Measurements from ENCODE around the gene TMCO6.
"Not testable (repeated sequence)": the region's sequence is repeated elsewhere in the genome, so short reads cannot be mapped to it uniquely, and the experiment has no call there.

Gene TMCO6

DNA sequence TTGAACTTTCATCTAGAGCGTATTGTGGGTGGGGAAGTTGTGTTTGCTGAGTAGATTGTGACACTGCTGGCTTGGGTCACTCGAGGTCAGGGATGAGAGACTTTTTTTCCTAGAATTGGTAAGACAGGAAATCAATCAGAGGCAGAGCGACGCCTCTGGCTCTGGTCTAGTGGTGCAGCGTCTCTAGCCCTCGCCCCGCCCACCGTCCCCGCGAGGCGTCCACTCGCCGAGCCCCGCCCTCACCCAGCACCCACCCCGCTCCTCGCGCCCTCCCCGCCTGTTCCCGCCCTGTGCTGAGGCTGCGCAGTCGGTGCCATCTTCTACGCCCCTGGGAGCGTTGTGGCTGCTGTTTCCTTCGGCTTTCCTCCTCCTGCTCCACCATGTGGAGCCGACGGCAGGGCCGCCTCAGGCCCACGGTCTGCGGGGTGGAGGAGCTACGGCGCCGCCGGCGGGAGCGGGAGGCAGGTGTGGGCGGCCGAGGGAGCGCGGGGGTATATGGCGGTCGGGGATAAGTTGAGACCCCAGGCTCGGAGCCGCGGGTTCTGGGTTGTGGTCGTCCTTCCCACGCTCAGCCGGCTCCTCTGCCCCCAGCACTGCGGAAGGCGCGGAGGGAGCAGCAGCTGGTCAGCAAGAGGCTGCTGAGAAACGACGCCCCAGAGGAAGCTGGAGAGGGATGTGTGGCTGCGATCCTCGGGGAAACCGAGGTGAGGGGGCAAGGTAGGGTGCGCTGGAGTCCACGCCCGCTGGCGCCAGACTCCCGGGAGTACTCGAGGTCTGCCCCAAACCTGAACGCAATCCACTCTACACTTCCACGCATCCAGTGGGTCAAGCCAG is at the start of gene TMCO6:
TSS of gene TMCO6 (plus strand) at position 304 of the 834 bp plus-strand sequence. CDS start at position 381, 77 bp downstream.
- Histone ChIP-seq H3K36me3 (ENCODE audit: low read length) (no peaks in the 10 kb centered on the region), H4K20me1 (ENCODE audit: low read depth, low read length) (no peaks in the 10 kb centered on the region), H3K4me3 (ENCODE audit: insufficient read depth, low read length, poor library complexity, severe bottlenecking) (peak within 1 kb of the TSS; percentile 71), H3K9me2 (replicated peaks; ENCODE audit: insufficient read depth, low read length) (no peaks in the 10 kb centered on the region), H3K27me3 (ENCODE audit: low read length) (no peaks in the 10 kb centered on the region), H3K27ac (ENCODE audit: low read depth, low read length) (0 out of 2 replicates have a peak within 1 kb of the TSS, but pooled peaks have one; percentile 25), H3K79me2 (ENCODE audit: insufficient read depth, low read length) (peaks cover 10% of the 10 kb centered on the region), H3K9me3 (ENCODE audit: insufficient read depth, low read length) (no peaks in the 10 kb centered on the region), H3K9ac (ENCODE audit: low read length) (peak within 1 kb of the TSS; percentile 97), H2AFZ (ENCODE audit: low read depth, low read length, severe bottlenecking) (peak within 1 kb of the TSS; percentile 98), H3F3A (ENCODE audit: insufficient read depth) (0 out of 2 replicates have a peak, but pooled peaks cover 5% of the 10 kb centered on the region), H3K4me2 (ENCODE audit: low read depth, low read length, poor library complexity, severe bottlenecking) (peak within 1 kb of the TSS; percentile 67)
- peak; percentile 43 for TF ChIP-seq CTCF (IDR thresholded peaks at IDR 0.05; ENCODE audit: insufficient read depth, low read length, poor library complexity, severe bottlenecking)
- no peak for TF ChIP-seq EZH2phosphoT487 (conservative IDR thresholded peaks at IDR 0.05; ENCODE audit: low read length)

DNA sequence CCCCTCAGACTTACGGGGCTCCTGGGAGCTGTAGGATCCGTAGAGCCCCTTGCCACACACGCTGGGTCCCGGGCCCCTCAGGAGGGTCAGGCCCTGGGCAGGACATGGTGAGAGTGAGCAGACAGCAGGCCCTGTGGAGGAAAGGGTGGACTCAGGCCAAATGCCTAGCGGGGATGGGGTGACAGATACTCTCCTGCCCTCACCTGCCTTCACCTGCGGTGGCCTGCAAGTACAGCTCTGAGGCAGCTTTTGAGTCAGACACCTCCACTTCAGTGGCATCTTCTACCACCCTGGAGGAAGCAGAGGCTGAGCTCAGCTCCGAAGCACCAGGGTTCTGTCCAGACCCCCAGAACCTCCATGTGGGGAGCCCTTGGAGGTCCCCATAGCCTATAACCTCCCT is 48.4 kb upstream of the TMCO6 start:
- H3K9me3 ChIP-seq (ENCODE audit: insufficient read depth, low read length): no peaks in the 10 kb centered on the region
- TF ChIP-seq EZH2phosphoT487 (conservative IDR thresholded peaks at IDR 0.05; ENCODE audit: low read length): no peak
- no peak for TF ChIP-seq CTCF (IDR thresholded peaks at IDR 0.05; ENCODE audit: insufficient read depth, low read length, poor library complexity, severe bottlenecking)
- H3K9me2 ChIP-seq (replicated peaks; ENCODE audit: insufficient read depth, low read length): no peaks in the 10 kb centered on the region
- H4K20me1 ChIP-seq (ENCODE audit: low read depth, low read length): no peaks in the 10 kb centered on the region
- H3K4me2 ChIP-seq (ENCODE audit: low read depth, low read length, poor library complexity, severe bottlenecking): no peak overlapping the region
- no peaks in the 10 kb centered on the region for H3K79me2 ChIP-seq (ENCODE audit: insufficient read depth, low read length)
- no peak overlapping the region for H2AFZ ChIP-seq (ENCODE audit: low read depth, low read length, severe bottlenecking)
- no peak overlapping the region for H3K27ac ChIP-seq (ENCODE audit: low read depth, low read length)
- H3K4me3 ChIP-seq (ENCODE audit: insufficient read depth, low read length, poor library complexity, severe bottlenecking): no peak overlapping the region
- H3F3A ChIP-seq (ENCODE audit: insufficient read depth): no peaks in the 10 kb centered on the region
- H3K36me3 ChIP-seq (ENCODE audit: low read length): no peaks in the 10 kb centered on the region
- no peaks in the 10 kb centered on the region for H3K27me3 ChIP-seq (ENCODE audit: low read length)
- no peak overlapping the region for H3K9ac ChIP-seq (ENCODE audit: low read length)

DNA sequence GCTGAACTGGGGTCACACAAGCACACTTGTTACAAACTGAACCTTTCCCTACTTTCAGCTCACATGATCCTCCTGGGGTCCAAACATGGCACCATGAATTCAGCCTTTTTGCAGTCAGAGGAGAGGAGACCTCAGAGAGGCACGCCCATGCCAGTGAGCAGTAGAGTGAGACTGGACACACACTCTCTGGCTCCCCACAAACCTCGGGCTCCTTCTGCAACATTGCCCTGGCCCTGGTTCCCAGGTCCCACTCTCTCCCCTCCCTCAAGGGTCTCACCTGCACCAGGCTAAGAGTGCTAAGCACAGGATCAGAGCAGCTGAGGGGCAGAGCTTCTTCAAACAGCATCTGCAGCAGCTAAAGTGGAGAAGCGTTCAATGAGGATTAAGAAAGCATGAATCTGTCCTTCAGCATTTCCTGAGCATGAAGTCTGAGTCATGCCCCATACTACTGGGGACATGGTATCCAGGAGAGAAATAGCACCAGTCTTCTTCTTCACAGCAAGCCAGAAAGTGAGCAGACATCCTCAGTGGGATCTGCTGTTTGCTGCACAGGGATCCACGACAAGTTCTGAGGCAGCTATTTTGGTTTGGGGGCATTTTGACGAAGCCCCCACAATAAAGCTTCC is 47.4 kb upstream of the TMCO6 start:
- Histone ChIP-seq H3K9ac (ENCODE audit: low read length) (no peak overlapping the region), H3K27me3 (ENCODE audit: low read length) (no peaks in the 10 kb centered on the region), H2AFZ (ENCODE audit: low read depth, low read length, severe bottlenecking) (no peak overlapping the region), H3K36me3 (ENCODE audit: low read length) (no peaks in the 10 kb centered on the region), H3K9me2 (replicated peaks; ENCODE audit: insufficient read depth, low read length) (no peaks in the 10 kb centered on the region), H3K27ac (ENCODE audit: low read depth, low read length) (no peak overlapping the region), H3K9me3 (ENCODE audit: insufficient read depth, low read length) (no peaks in the 10 kb centered on the region), H3F3A (ENCODE audit: insufficient read depth) (no peaks in the 10 kb centered on the region), H3K79me2 (ENCODE audit: insufficient read depth, low read length) (no peaks in the 10 kb centered on the region), H4K20me1 (ENCODE audit: low read depth, low read length) (no peaks in the 10 kb centered on the region), H3K4me2 (ENCODE audit: low read depth, low read length, poor library complexity, severe bottlenecking) (no peak overlapping the region), H3K4me3 (ENCODE audit: insufficient read depth, low read length, poor library complexity, severe bottlenecking) (no peak overlapping the region)
- TF ChIP-seq EZH2phosphoT487 (conservative IDR thresholded peaks at IDR 0.05; ENCODE audit: low read length) (no peak), CTCF (IDR thresholded peaks at IDR 0.05; ENCODE audit: insufficient read depth, low read length, poor library complexity, severe bottlenecking) (no peak)

DNA sequence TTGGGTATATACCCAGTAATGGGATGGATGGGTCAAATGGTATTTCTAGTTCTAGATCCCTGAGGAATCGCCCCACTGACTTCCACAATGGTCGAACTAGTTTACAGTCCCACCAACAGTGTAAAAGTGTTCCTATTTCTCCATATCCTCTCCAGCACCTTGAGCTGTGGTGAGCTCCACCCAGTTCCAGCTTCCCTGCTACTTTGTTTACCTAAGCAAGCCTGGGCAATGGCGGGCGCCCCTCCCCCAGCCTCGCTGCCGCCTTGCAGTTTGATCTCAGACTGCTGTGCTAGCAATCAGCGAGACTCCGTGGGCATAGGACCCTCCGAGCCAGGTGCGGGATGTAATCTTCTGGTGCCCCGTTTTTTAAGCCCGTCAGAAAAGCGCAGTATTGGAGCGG is 46.2 kb upstream of the TMCO6 start:
- not testable (repeated sequence) for H2AFZ ChIP-seq (ENCODE audit: low read depth, low read length, severe bottlenecking); H3K9me3 ChIP-seq (ENCODE audit: insufficient read depth, low read length); H4K20me1 ChIP-seq (ENCODE audit: low read depth, low read length); H3K79me2 ChIP-seq (ENCODE audit: insufficient read depth, low read length); H3K9ac ChIP-seq (ENCODE audit: low read length); H3K27me3 ChIP-seq (ENCODE audit: low read length); H3K9me2 ChIP-seq (replicated peaks; ENCODE audit: insufficient read depth, low read length); H3F3A ChIP-seq (ENCODE audit: insufficient read depth); H3K36me3 ChIP-seq (ENCODE audit: low read length); H3K4me3 ChIP-seq (ENCODE audit: insufficient read depth, low read length, poor library complexity, severe bottlenecking); H3K4me2 ChIP-seq (ENCODE audit: low read depth, low read length, poor library complexity, severe bottlenecking); H3K27ac ChIP-seq (ENCODE audit: low read depth, low read length)
